Adrenal gland (tissue), 5 donors: ENCODE data around the gene ISOC1.

Experiments used
- POLR2A ChIP-seq, 2 donors: fragments of 450-650 bp; IDR thresholded peaks; one replicate each; pipeline ENCODE4 v1.6.1; 2017; ENCODE audit warnings: antibody characterized with exemption in 2 of 2, mild to moderate bottlenecking in 2 of 2, moderate library complexity in 1 of 2
- TF ChIP-seq, protein P1 (sequence below), 6 experiments: fragments of 450-650 bp in 4 of 6; fragments of 200-600 bp in 2 of 6; sonication (generic) in 1 of 6; IDR thresholded peaks; 1 replicate in 5 of 6; 2 replicates in 1 of 6; pipeline versions ENCODE4 v1.5.1 to v1.8.0; 2016 to 2021; ENCODE audit warnings: antibody characterized with exemption in 6 of 6, mild to moderate bottlenecking in 2 of 6, moderate library complexity in 1 of 6
- donor health status: DM: no; HTN: no; CAD: no.

DNA sequence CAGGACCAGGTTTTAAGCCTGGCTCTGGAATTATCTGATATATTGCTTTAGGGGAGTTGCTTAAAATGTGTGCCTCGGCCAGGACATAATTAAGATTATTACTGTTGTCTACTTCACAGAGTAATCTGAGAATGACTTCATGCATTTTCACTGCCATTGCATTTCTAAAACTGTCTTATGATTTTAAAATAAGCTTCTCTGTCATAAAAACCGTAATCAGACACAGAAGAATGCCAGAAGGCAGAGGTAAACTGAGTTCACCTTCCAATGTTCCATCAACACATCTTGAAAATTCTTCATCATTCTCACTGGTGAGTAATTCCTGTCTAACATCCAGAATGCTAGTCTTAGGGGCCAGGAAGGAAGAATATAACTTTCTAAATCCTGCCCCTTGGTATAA, 47.1 kb downstream of the ISOC1 start:
- TF ChIP-seq, protein P1, sequence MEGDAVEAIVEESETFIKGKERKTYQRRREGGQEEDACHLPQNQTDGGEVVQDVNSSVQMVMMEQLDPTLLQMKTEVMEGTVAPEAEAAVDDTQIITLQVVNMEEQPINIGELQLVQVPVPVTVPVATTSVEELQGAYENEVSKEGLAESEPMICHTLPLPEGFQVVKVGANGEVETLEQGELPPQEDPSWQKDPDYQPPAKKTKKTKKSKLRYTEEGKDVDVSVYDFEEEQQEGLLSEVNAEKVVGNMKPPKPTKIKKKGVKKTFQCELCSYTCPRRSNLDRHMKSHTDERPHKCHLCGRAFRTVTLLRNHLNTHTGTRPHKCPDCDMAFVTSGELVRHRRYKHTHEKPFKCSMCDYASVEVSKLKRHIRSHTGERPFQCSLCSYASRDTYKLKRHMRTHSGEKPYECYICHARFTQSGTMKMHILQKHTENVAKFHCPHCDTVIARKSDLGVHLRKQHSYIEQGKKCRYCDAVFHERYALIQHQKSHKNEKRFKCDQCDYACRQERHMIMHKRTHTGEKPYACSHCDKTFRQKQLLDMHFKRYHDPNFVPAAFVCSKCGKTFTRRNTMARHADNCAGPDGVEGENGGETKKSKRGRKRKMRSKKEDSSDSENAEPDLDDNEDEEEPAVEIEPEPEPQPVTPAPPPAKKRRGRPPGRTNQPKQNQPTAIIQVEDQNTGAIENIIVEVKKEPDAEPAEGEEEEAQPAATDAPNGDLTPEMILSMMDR (IDR thresholded peaks at IDR 0.05), result no peak
- no peak for TF ChIP-seq POLR2A (IDR thresholded peaks at IDR 0.05)
